Calu3 (cell line): Measurements from ENCODE around the gene PROKR2. TPM values are rescaled to one million over a fixed set of nuclear protein-coding genes. Genes with fewer than 3 reads are reported as not detected.

Experiments
- BruUV-seq: library from RNA; stranded (reverse); fragments of 400-500 nt; replicated peaks from 2 replicates; lab custom pipeline; 2021; lab: Mats Ljungman, UMichigan
- CTCF ChIA-PET: fragments of 300-600 bp; sonication (Branson Sonifier 250); formaldehyde crosslinking; loops from one replicate; lab custom pipeline; 2022; ENCODE audit warnings: antibody characterized with exemption; lab: Charles Lee
- DNase-seq: peaks from one replicate; pipeline ENCODE4 v3.0.0; 2022
- H3K27ac Mint-ChIP-seq: one replicate; pipeline ENCODE4 v1.8.0; 2022; ENCODE audit warnings: mixed read lengths; ENCODE audit not compliant: unreplicated experiment
- H3K27me3 Mint-ChIP-seq: one replicate; pipeline ENCODE4 v1.8.0; 2022; ENCODE audit warnings: mixed read lengths; ENCODE audit not compliant: unreplicated experiment
- H3K36me3 Mint-ChIP-seq: one replicate; pipeline ENCODE4 v1.8.0; 2022; ENCODE audit warnings: mild to moderate bottlenecking, moderate library complexity, mixed read lengths; ENCODE audit not compliant: insufficient read depth, unreplicated experiment
- H3K4me1 Mint-ChIP-seq: one replicate; pipeline ENCODE4 v1.8.0; 2022; ENCODE audit warnings: mild to moderate bottlenecking, low read depth, mixed read lengths; ENCODE audit not compliant: unreplicated experiment
- H3K4me3 Mint-ChIP-seq: one replicate; pipeline ENCODE4 v1.8.0; 2022; ENCODE audit warnings: mild to moderate bottlenecking, low read depth, moderate library complexity, mixed read lengths; ENCODE audit not compliant: unreplicated experiment
- H3K9me3 Mint-ChIP-seq: one replicate; pipeline ENCODE4 v1.8.0; 2022; ENCODE audit warnings: low read depth, mixed read lengths; ENCODE audit not compliant: unreplicated experiment
- CTCF ChIP-seq: fragments of 200-600 bp; IDR thresholded peaks from one replicate; pipeline ENCODE4 v1.8.0; 2022; ENCODE audit warnings: antibody characterized with exemption; ENCODE audit not compliant: unreplicated experiment
- intact Hi-C: fragments of 100-400 bp; cut with micrococcal nuclease; formaldehyde crosslinking; loops from one replicate; pipeline ENCODE4 v1.10.0; 2022; ENCODE audit not compliant: unreplicated experiment
- total RNA-seq: library from RNA; stranded (reverse); gene quantifications from 2 replicates; pipeline ENCODE4 v1.2.3, GENCODE V29; 2022

Gene PROKR2
- total RNA-seq, 1 experiment from 2014 or later, result not detected

DNA sequence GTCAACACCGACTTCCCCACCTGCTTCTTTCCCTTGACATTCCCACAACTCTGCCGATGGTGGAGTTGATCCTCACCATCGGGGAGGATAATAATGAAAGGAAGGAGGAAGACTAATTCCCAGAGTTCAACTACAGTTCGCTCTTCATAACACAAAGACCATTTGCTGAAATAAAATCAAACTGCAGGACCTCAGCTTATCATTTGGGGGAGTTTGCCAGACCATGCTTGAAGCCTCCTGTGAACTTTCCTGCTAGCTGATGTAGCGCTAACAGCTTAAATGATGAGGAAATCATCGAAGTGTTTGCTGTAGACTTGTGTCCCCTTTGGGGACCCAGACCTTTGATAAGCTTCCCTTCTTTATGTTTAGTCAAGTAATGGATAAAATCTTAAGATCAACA is 26.2 kb downstream of the PROKR2 start:
- H3K27me3 Mint-ChIP-seq, result peaks cover 74% of the 10 kb centered on the region
- intact Hi-C loops, result no loop called here

DNA sequence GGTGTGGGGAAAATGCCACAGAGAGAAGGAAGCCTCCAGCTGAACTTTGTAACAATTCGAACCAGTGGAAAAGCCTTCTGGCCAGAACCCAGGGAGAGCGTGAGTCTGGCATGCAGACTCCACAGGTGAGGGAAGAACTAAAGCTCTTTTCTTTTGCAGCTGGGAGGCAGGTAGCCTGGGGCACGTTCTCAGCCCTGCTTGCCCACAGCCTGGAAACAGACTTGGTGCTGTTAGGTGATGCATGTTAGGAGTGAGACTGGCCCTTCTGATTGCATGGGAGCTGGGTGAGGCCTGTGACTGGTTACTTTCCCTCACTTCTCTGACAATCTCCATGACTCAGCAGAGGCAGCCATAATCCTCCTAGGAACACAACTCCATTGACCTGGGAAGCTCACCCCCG is 34.2 kb downstream of the PROKR2 start:
- BruUV-seq, result no TSS peak
- intact Hi-C loops, result no loop called here
- Mint-ChIP-seq H3K36me3 (no peaks in the 10 kb centered on the region), H3K4me1 (no peaks in the 10 kb centered on the region), H3K4me3 (no peak overlapping the region), H3K27ac (no peak overlapping the region), H3K27me3 (peaks cover 81% of the 10 kb centered on the region), H3K9me3 (no peaks in the 10 kb centered on the region)
- DNase-seq, result no peak
- CTCF ChIA-PET, result interaction anchor here (0.6 kb wide), 1 partner anchor 151 kb away, joined by 3 read pairs; no protein-coding TSS in a partner anchor
- TF ChIP-seq CTCF, result no peak

More for the DNA sequence above, 26.2 kb downstream of the PROKR2 start:
- Mint-ChIP-seq H3K36me3 (no peaks in the 10 kb centered on the region), H3K4me3 (no peak overlapping the region), H3K27ac (no peak overlapping the region), H3K9me3 (no peaks in the 10 kb centered on the region), H3K4me1 (no peaks in the 10 kb centered on the region)
- no TSS peak for BruUV-seq
- no peak for DNase-seq
- TF ChIP-seq CTCF, result no peak
- CTCF ChIA-PET, result interaction anchor here (0.6 to 0.7 kb wide), 2 partner anchors 26 to 157 kb away, joined by 3 read pairs; partner anchors contain the start of gene PROKR2

DNA sequence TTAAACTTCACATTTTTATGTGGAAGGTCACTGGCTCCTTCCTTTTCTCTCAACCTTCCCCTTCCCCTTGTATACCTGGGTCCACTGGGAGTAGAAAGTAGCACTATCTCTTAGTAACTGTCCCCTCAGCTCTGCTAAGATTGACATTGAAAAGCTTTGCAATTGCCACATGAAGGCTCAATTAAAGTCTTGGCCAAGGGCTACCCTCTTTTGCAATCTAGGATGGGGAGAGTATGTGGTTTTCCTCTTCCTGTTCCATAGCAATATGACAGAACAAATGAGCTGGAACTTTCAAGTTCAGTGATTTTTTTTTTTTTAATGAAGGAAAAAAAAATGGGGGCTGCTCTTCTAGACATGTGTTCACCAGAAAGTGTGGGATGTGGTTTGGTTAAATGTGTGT is 37.1 kb downstream of the PROKR2 start:
- CTCF ChIA-PET, result no interaction called here
- no peak for DNase-seq
- no peaks in the 10 kb centered on the region for H3K36me3 Mint-ChIP-seq
- BruUV-seq, result no TSS peak
- no peak overlapping the region for H3K4me3 Mint-ChIP-seq
- H3K9me3 Mint-ChIP-seq, result no peaks in the 10 kb centered on the region
- intact Hi-C loops, result no loop called here
- TF ChIP-seq CTCF, result no peak
- H3K27ac Mint-ChIP-seq, result no peak overlapping the region
- no peaks in the 10 kb centered on the region for H3K4me1 Mint-ChIP-seq
- H3K27me3 Mint-ChIP-seq, result peaks cover 71% of the 10 kb centered on the region

DNA sequence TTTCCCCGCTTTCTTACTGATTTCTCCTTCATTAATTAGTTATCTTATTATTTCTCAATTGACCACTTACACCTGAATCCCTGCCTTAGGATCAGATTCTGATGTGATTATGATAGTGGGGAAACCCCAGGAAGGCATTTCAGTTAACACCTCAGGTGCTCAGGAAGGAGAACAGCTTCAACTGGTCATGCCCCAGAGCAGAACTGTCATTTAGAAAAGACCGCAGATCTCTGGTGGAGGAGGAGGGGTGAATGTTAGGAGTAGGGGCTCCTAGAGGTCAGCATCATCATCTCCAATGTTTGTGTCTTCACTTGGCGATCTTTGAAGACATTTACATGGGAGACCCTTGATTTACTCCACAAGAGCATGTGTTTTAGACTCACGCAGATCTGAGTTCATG is 44.5 kb downstream of the PROKR2 start:
- Mint-ChIP-seq H3K27me3 (peaks cover 58% of the 10 kb centered on the region), H3K4me3 (no peak overlapping the region), H3K36me3 (no peaks in the 10 kb centered on the region), H3K27ac (no peak overlapping the region), H3K4me1 (peaks cover 7% of the 10 kb centered on the region), H3K9me3 (no peaks in the 10 kb centered on the region)
- TF ChIP-seq CTCF, result no peak
- CTCF ChIA-PET, result no interaction called here
- BruUV-seq, result no TSS peak
- intact Hi-C loops, result no loop called here
- DNase-seq, result no peak
